Esophagus squamous epithelium (tissue), 4 donors: ENCODE results near the gene TMEM80.

Source experiments
- POLR2A ChIP-seq, 4 donors: fragments of 450-650 bp; IDR thresholded peaks; one replicate each; pipeline ENCODE4 v1.6.1; 2017; ENCODE audit warnings: antibody characterized with exemption in 4 of 4, mild to moderate bottlenecking in 4 of 4, moderate library complexity in 3 of 4
- TF ChIP-seq, protein P1 (sequence below), 6 experiments: fragments of 450-650 bp in 4 of 6; fragments of 200-600 bp in 2 of 6; sonication (generic) in 2 of 6; IDR thresholded peaks; one replicate each; pipeline ENCODE4 v1.5.1; 2016 to 2019; ENCODE audit warnings: antibody characterized with exemption in 6 of 6, mild to moderate bottlenecking in 4 of 6, moderate library complexity in 4 of 6

DNA sequence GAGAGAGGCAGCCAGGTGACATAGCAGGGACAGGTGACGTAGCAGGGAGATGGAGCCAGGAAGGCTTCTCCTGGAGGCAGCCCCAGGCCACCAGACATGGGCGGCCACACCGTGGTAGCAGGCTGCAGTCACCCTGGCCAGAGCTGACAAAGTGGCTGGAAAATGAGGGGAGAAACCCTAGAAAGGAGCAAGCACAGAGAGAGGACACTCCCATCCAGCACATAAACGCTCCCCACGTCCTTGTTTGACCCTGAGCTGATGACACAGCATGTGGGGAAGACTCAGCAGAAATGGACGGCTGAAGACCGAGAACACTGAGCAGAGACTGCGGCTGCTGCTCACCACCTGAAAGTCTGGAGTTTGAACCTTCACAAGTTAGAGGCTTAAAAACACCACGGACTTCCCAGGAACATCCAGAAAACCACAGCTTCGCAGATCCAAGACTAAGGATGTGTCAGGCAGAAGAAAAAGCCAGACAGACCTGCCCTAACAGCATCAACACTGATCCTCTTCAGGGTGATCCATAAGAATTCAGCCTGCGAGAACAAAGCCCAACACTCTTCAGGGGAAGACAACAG lies 29.8 kb upstream of the TMEM80 start:
- no peak for TF ChIP-seq POLR2A (IDR thresholded peaks at IDR 0.05)
- TF ChIP-seq, protein P1, sequence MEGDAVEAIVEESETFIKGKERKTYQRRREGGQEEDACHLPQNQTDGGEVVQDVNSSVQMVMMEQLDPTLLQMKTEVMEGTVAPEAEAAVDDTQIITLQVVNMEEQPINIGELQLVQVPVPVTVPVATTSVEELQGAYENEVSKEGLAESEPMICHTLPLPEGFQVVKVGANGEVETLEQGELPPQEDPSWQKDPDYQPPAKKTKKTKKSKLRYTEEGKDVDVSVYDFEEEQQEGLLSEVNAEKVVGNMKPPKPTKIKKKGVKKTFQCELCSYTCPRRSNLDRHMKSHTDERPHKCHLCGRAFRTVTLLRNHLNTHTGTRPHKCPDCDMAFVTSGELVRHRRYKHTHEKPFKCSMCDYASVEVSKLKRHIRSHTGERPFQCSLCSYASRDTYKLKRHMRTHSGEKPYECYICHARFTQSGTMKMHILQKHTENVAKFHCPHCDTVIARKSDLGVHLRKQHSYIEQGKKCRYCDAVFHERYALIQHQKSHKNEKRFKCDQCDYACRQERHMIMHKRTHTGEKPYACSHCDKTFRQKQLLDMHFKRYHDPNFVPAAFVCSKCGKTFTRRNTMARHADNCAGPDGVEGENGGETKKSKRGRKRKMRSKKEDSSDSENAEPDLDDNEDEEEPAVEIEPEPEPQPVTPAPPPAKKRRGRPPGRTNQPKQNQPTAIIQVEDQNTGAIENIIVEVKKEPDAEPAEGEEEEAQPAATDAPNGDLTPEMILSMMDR (IDR thresholded peaks at IDR 0.05) = no peak
